GM12878 (cell line): ENCODE results near the gene NEK8. TPM values are rescaled to one million over a fixed set of nuclear protein-coding genes. Genes with fewer than 3 reads are reported as not detected.

Experiments
- ATF3 ChIP-seq: IDR thresholded peaks from 2 replicates; pipeline ENCODE4 v1.6.1; 2011; ENCODE audit warnings: low read depth, mild to moderate bottlenecking, low read length, moderate library complexity, borderline replicate concordance; ENCODE audit errors: extremely low read depth
- BCLAF1 ChIP-seq: fragments of 450-650 bp; IDR thresholded peaks from 2 replicates; pipeline ENCODE4 v1.6.1; 2017; ENCODE audit warnings: antibody characterized with exemption, mild to moderate bottlenecking, moderate library complexity
- CBX3 ChIP-seq: fragments of 200-600 bp; sonication (generic); IDR thresholded peaks from 2 replicates; pipeline ENCODE4 v1.6.1; 2016; ENCODE audit warnings: low read depth, borderline replicate concordance
- CHD1 ChIP-seq: IDR thresholded peaks from 2 replicates; pipeline ENCODE4 v1.6.1; 2012; ENCODE audit warnings: low read depth, low read length, improper control_type of control experiment
- FOXM1 ChIP-seq: IDR thresholded peaks from 2 replicates; pipeline ENCODE4 v1.6.1; 2012; ENCODE audit warnings: low read depth, mild to moderate bottlenecking, inconsistent platforms, low read length, moderate library complexity
- HDGF ChIP-seq: fragments of 450-650 bp; IDR thresholded peaks from 2 replicates; pipeline ENCODE4 v1.6.1; 2016; ENCODE audit warnings: antibody characterized with exemption
- HSF1 ChIP-seq: fragments of 150-350 bp; IDR thresholded peaks from 2 replicates; pipeline ENCODE4 v1.6.1; 2014; ENCODE audit warnings: mild to moderate bottlenecking, low read depth, low read length
- IKZF1 ChIP-seq: fragments of 450-650 bp; conservative IDR thresholded peaks from 2 replicates; pipeline ENCODE4 v1.6.1; 2017; ENCODE audit warnings: antibody characterized with exemption, mild to moderate bottlenecking
- IKZF2 ChIP-seq, 2 experiments: fragments of 450-650 bp; IDR thresholded peaks; 2 replicates each; pipeline ENCODE4 v1.6.1; 2017; ENCODE audit warnings: mild to moderate bottlenecking in 2 of 2, moderate library complexity in 2 of 2
- LARP7 ChIP-seq: fragments of 450-650 bp; IDR thresholded peaks from 2 replicates; pipeline ENCODE4 v1.6.1; 2017; ENCODE audit warnings: mild to moderate bottlenecking
- NKRF ChIP-seq: fragments of 450-650 bp; conservative IDR thresholded peaks from 2 replicates; pipeline ENCODE4 v1.6.1; 2017; ENCODE audit warnings: mild to moderate bottlenecking, moderate library complexity
- NR2C2 ChIP-seq: IDR thresholded peaks from 2 replicates; pipeline ENCODE4 v1.6.1; 2011; ENCODE audit warnings: borderline replicate concordance, low read depth; ENCODE audit not compliant: control insufficient read depth, insufficient read length
- SIN3A ChIP-seq: IDR thresholded peaks from 2 replicates; pipeline ENCODE4 v1.6.1; 2012; ENCODE audit warnings: low read depth, low read length, improper control_type of control experiment
- SMAD5 ChIP-seq: IDR thresholded peaks from 2 replicates; pipeline ENCODE4 v1.6.1; 2016; ENCODE audit warnings: antibody characterized with exemption, low read depth
- SUPT20H ChIP-seq: IDR thresholded peaks from 2 replicates; pipeline ENCODE4 v1.6.1; 2011; ENCODE audit warnings: low read depth, mild to moderate bottlenecking, low read length, moderate library complexity, borderline replicate concordance; ENCODE audit not compliant: control insufficient read depth
- TARDBP ChIP-seq: IDR thresholded peaks from 2 replicates; pipeline ENCODE4 v1.6.1; 2016; ENCODE audit warnings: borderline replicate concordance
- WRNIP1 ChIP-seq: IDR thresholded peaks from 2 replicates; pipeline ENCODE4 v1.6.1; 2011; ENCODE audit warnings: low read depth, low read length, improper control_type of control experiment, borderline replicate concordance
- ZBED1 ChIP-seq: IDR thresholded peaks from 2 replicates; pipeline ENCODE4 v1.6.1; 2016; ENCODE audit warnings: borderline replicate concordance
- ZNF274 ChIP-seq: IDR thresholded peaks from one replicate; pipeline ENCODE4 v1.8.0; 2011; ENCODE audit not compliant: insufficient read length, insufficient read depth
- ZNF384 ChIP-seq: IDR thresholded peaks from 2 replicates; pipeline ENCODE4 v1.6.1; 2012; ENCODE audit warnings: low read depth, mild to moderate bottlenecking, low read length, improper control_type of control experiment, borderline replicate concordance
- ZNF622 ChIP-seq: fragments of 450-650 bp; IDR thresholded peaks from 2 replicates; pipeline ENCODE4 v1.6.1; 2017; ENCODE audit warnings: mild to moderate bottlenecking, inconsistent platforms
- polyA plus RNA-seq, 11 experiments: library from polyadenylated mRNA; depleted of rRNA in 4 of 11; unstranded in 6 of 11; stranded (reverse) in 5 of 11; fragments of >200 nt; fragmentation: Nextera tagmentation in 4 of 11; fragmentation: Illumina TruSeq in 1 of 11; extraction: Ambion mirVana in 4 of 11; extraction: Trizol in 1 of 11; gene quantifications; 1 replicate in 1 of 11; 2 replicates in 10 of 11; pipeline versions ENCODE4 v1.2.1 to v1.2.3, GENCODE V29; 2011 to 2016; ENCODE audit warnings: inconsistent platforms in 2 of 11, missing spikeins in 2 of 11, low read depth in 1 of 11
- total RNA-seq, 4 experiments: library from RNA; depleted of rRNA in 3 of 4; stranded (reverse); fragments of >200 nt in 3 of 4; fragmentation: Illumina TruSeq in 1 of 4; extraction: Trizol in 1 of 4; gene quantifications; 2 replicates each; pipeline versions ENCODE4 v1.2.1 to v1.2.3, GENCODE V29; 2013 to 2021
- TF ChIP-seq, protein P1 (sequence below): fragments of 450-650 bp; IDR thresholded peaks from 2 replicates; pipeline ENCODE4 v1.6.1; 2018; ENCODE audit warnings: borderline replicate concordance, mild to moderate bottlenecking; ENCODE audit not compliant: partially characterized antibody

Gene NEK8
- total and polyA plus RNA-seq, 10 of the 15 experiments (the other 5 are each of a cell fraction or from before 2014, with no cell fraction given) = 2.3 to 14.3 (median 9.4) TPM

DNA sequence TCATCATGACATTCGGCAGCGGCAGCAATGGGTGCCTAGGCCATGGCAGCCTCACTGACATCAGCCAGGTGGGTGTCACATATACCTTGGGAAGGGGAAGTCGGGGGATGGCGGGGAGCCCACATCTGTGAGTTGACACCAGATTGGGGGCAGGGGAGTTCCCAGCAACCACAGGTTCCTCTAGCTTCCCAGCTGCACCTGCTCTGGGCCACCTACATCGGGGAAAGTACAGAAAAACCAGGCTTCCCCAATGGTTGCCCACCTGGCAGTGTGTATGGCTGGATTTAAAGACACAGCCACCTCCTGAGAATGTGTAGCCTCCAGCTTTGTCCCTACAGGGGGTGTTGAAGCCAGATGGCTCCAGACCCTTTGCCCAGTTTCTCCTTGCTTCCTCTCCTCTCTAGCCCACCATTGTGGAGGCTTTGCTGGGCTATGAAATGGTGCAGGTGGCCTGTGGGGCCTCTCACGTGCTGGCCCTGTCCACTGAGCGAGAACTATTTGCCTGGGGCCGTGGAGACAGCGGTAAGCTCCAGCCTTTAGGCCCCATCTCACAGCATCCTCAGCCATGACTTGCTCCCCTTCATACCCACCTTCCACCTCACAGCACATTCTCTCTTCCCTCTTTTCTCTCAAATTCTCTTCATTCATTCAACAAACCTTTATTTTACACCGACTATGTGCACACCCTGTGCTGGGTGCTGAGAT lies 10.2 kb downstream of the NEK8 start (continued):
- no peak for TF ChIP-seq HSF1
- TF ChIP-seq NKRF = no peak
- no peak for TF ChIP-seq ATF3
- TF ChIP-seq CBX3 = no peak
- TF ChIP-seq NR2C2 = no peak
- peak; percentile 93 for TF ChIP-seq IKZF1
- TF ChIP-seq, protein P1, sequence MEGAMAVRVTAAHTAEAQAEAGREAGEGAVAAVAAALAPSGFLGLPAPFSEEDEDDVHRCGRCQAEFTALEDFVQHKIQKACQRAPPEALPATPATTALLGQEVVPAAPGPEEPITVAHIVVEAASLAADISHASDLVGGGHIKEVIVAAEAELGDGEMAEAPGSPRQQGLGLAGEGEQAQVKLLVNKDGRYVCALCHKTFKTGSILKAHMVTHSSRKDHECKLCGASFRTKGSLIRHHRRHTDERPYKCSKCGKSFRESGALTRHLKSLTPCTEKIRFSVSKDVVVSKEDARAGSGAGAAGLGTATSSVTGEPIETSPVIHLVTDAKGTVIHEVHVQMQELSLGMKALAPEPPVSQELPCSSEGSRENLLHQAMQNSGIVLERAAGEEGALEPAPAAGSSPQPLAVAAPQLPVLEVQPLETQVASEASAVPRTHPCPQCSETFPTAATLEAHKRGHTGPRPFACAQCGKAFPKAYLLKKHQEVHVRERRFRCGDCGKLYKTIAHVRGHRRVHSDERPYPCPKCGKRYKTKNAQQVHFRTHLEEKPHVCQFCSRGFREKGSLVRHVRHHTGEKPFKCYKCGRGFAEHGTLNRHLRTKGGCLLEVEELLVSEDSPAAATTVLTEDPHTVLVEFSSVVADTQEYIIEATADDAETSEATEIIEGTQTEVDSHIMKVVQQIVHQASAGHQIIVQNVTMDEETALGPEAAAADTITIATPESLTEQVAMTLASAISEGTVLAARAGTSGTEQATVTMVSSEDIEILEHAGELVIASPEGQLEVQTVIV = no peak
- 0 out of 2 replicates have a peak, but pooled peaks have one; percentile 3 for TF ChIP-seq LARP7
- TF ChIP-seq WRNIP1 = no peak
- peak; percentile 88 to 90 for TF ChIP-seq IKZF2 (IDR thresholded peaks at IDR 0.05)
- TF ChIP-seq FOXM1 = no peak
- no peak for TF ChIP-seq ZNF384
- no peak for TF ChIP-seq CHD1
- TF ChIP-seq SUPT20H = no peak
- TF ChIP-seq ZBED1 = peak; percentile 71
- TF ChIP-seq TARDBP = no peak
- no peak for TF ChIP-seq SMAD5
- TF ChIP-seq ZNF622 = no peak
- no peak for TF ChIP-seq SIN3A
- no peak for TF ChIP-seq BCLAF1
- no peak for TF ChIP-seq ZNF274
- no peak for TF ChIP-seq HDGF
